Fibroblast of lung (primary cell): ENCODE measurements around the gene HCN3.

Experiments
- CTCF ChIP-seq, 2 donors: IDR thresholded peaks in 1 of 2; conservative IDR thresholded peaks in 1 of 2; 1 replicate in 1 of 2; 2 replicates in 1 of 2; pipeline ENCODE4 v1.5.1; 2011 to 2012; ENCODE audit warnings: low read length in 2 of 2, control low read depth in 1 of 2, inconsistent platforms in 1 of 2, low read depth in 1 of 2, mild to moderate bottlenecking in 1 of 2
- EZH2 ChIP-seq: IDR thresholded peaks from 2 replicates; pipeline ENCODE4 v1.5.1; 2012; ENCODE audit warnings: low read length, control low read depth, mild to moderate bottlenecking; ENCODE audit errors: missing control alignments

DNA sequence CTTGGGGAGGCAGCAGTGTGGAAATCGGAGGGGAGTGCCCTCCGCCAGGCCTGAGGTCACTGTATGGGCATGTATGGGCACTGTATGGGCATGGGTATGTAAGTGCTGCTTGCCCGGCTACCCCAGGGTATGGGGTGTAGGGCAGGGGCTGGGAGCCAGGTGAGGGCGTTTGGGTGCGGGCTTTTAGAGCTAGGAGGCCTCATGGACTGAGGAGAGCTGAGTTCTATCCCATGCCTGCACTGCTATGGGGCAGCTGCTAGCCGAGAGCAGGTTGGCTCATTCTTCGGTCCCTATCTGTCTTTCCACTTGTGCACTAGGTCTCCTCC, 18.6 kb downstream of the HCN3 start:
- TF ChIP-seq CTCF (conservative IDR thresholded peaks at IDR 0.05 in 1 of 2, IDR thresholded peaks at IDR 0.05 in 1 of 2; ENCODE audit: low read depth in 1 of 2, low read length in 2 of 2) (no peak), EZH2 (no peak)
